Measurements from ENCODE around the gene AGBL4.

GRCh38 chr1:48720929-48721328 lies 1302.8 kb downstream of the AGBL4 start:
- TF ChIP-seq CTCF (IDR thresholded peaks at IDR 0.05): no peak
- no peak for TF ChIP-seq POLR2A (IDR thresholded peaks at IDR 0.05; ENCODE audit: low read depth)
